WTC11 (cell line): ENCODE measurements around the gene ENTPD6.

Source experiments
- ESRRA ChIP-seq: sonication (generic); formaldehyde crosslinking; IDR thresholded peaks from 2 replicates; pipeline ENCODE4 v1.8.1; 2022; ENCODE audit warnings: mild to moderate bottlenecking, missing genetic modification reagents, borderline replicate concordance
- ETV6 ChIP-seq: sonication (generic); formaldehyde crosslinking; IDR thresholded peaks from 2 replicates; pipeline ENCODE4 v1.8.1; 2022; ENCODE audit warnings: mild to moderate bottlenecking, missing genetic modification reagents
- JUN ChIP-seq: sonication (generic); formaldehyde crosslinking; IDR thresholded peaks from 2 replicates; pipeline ENCODE4 v1.8.0; 2023; ENCODE audit warnings: mild to moderate bottlenecking, missing genetic modification reagents
- NR1H2 ChIP-seq: sonication (generic); formaldehyde crosslinking; IDR thresholded peaks from 2 replicates; pipeline ENCODE4 v1.9.0; 2021; ENCODE audit warnings: mild to moderate bottlenecking, moderate library complexity, missing genetic modification reagents
- SP1 ChIP-seq: sonication (generic); formaldehyde crosslinking; conservative IDR thresholded peaks from 2 replicates; pipeline ENCODE4 v1.8.1; 2022; ENCODE audit warnings: missing genetic modification reagents
- ZNF138 ChIP-seq: sonication (generic); formaldehyde crosslinking; conservative IDR thresholded peaks from 2 replicates; pipeline ENCODE4 v1.8.1; 2022; ENCODE audit warnings: mild to moderate bottlenecking, moderate library complexity, missing genetic modification reagents
- TF ChIP-seq, protein P1 (sequence below): fragments of 200-600 bp; IDR thresholded peaks from 2 replicates; pipeline ENCODE4 v1.8.0; 2022; ENCODE audit warnings: antibody characterized with exemption
- TF ChIP-seq, protein P2 (sequence below): fragments of 250-450 bp; sonication (Bioruptor Pico); conservative IDR thresholded peaks from 2 replicates; pipeline ENCODE4 v1.9.0; 2021; ENCODE audit warnings: mild to moderate bottlenecking
- TF ChIP-seq, protein P3 (sequence below): sonication (generic); formaldehyde crosslinking; IDR thresholded peaks from 2 replicates; pipeline ENCODE4 v1.8.0; 2022; ENCODE audit warnings: missing genetic modification reagents

DNA sequence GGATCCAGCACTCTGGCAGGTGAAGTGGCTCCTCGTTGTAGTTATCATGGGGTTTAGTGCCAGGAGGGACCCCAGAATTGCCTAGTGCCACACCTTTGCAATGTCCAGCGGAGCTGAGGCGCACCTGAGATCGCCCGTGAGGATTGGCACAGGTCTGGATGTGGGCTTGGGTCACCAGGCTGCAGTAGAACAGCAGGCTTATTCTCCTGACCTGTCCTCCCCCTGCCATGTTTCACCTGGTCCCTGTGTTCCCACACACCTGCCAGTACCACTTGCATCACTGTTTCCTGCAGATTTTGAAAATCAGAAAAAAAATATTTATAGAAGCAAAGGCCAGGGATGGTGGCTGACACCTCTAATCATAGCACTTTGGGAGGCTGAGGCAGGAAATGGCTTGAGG is 16.7 kb downstream of the ENTPD6 start:
- TF ChIP-seq ETV6 (CRISPR knock-in tag) (no peak), ZNF138 (CRISPR knock-in tag) (no peak), SP1 (CRISPR knock-in tag) (no peak), ESRRA (CRISPR knock-in tag) (no peak), NR1H2 (no peak), JUN (CRISPR knock-in tag) (no peak)
- TF ChIP-seq, protein P1, sequence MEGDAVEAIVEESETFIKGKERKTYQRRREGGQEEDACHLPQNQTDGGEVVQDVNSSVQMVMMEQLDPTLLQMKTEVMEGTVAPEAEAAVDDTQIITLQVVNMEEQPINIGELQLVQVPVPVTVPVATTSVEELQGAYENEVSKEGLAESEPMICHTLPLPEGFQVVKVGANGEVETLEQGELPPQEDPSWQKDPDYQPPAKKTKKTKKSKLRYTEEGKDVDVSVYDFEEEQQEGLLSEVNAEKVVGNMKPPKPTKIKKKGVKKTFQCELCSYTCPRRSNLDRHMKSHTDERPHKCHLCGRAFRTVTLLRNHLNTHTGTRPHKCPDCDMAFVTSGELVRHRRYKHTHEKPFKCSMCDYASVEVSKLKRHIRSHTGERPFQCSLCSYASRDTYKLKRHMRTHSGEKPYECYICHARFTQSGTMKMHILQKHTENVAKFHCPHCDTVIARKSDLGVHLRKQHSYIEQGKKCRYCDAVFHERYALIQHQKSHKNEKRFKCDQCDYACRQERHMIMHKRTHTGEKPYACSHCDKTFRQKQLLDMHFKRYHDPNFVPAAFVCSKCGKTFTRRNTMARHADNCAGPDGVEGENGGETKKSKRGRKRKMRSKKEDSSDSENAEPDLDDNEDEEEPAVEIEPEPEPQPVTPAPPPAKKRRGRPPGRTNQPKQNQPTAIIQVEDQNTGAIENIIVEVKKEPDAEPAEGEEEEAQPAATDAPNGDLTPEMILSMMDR = no peak
- TF ChIP-seq, protein P2, sequence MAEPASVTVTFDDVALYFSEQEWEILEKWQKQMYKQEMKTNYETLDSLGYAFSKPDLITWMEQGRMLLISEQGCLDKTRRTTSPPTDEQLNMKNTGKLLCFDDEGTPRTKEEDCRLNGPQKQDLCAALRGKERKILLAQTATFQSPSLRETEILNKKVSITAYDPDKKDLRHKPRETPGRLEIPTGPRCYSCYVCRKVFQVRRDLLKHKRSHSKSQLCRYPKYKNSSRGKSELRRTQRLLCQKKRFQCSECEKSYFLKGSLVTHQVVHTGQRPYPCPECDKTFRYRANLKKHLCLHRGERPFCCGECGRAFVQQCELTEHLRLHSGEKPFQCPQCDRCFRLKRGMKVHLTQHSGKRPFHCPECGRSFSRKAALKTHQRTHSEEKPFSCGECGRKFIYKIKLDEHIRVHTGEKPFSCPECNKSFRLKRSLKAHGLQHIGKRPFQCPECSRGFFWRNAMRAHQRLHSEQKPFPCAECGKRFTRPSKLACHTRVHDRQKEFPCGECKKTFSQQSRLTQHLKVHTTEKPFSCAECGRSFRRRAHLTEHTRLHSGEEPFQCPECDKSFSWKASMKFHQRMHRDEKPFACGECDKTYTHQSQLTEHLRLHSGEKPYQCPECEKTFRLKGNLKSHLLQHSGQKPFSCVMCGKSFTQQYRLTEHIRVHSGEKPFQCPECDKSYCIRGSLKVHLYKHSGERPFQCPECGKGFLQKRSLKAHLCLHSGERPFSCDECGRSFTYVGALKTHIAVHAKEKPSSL (CRISPR knock-in tag) = no peak
- TF ChIP-seq, protein P3, sequence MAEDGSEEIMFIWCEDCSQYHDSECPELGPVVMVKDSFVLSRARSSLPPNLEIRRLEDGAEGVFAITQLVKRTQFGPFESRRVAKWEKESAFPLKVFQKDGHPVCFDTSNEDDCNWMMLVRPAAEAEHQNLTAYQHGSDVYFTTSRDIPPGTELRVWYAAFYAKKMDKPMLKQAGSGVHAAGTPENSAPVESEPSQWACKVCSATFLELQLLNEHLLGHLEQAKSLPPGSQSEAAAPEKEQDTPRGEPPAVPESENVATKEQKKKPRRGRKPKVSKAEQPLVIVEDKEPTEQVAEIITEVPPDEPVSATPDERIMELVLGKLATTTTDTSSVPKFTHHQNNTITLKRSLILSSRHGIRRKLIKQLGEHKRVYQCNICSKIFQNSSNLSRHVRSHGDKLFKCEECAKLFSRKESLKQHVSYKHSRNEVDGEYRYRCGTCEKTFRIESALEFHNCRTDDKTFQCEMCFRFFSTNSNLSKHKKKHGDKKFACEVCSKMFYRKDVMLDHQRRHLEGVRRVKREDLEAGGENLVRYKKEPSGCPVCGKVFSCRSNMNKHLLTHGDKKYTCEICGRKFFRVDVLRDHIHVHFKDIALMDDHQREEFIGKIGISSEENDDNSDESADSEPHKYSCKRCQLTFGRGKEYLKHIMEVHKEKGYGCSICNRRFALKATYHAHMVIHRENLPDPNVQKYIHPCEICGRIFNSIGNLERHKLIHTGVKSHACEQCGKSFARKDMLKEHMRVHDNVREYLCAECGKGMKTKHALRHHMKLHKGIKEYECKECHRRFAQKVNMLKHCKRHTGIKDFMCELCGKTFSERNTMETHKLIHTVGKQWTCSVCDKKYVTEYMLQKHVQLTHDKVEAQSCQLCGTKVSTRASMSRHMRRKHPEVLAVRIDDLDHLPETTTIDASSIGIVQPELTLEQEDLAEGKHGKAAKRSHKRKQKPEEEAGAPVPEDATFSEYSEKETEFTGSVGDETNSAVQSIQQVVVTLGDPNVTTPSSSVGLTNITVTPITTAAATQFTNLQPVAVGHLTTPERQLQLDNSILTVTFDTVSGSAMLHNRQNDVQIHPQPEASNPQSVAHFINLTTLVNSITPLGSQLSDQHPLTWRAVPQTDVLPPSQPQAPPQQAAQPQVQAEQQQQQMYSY (CRISPR knock-in tag) = no peak
